Activated T-cell treated with anti-CD3 and anti-CD28 coated beads, Interleukin-2, amount 50 U/mL, for 4 hours (primary cell): Measurements from ENCODE around the gene PPT2. TPM values are rescaled to one million over a fixed set of nuclear protein-coding genes. Genes with fewer than 3 reads are reported as not detected.

Experiments
- ATAC-seq, 2 donors: fragments of 200-7000 bp; cut with Tn5 transposase; one replicate each; pipeline ENCODE4 v1.10.0; 2021
- DNase-seq: peaks from one replicate; pipeline ENCODE4 v3.0.0-alpha.2; 2020
- H3K27me3 Mint-ChIP-seq: one replicate; pipeline ENCODE4 v1.8.0; 2021; ENCODE audit warnings: low read depth, mixed read lengths
- H3K36me3 Mint-ChIP-seq: one replicate; pipeline ENCODE4 v1.8.0; 2022; ENCODE audit warnings: mixed read lengths; ENCODE audit not compliant: insufficient read depth
- H3K4me1 Mint-ChIP-seq: one replicate; pipeline ENCODE4 v1.8.0; 2021; ENCODE audit warnings: low read depth, mixed read lengths
- H3K4me3 Mint-ChIP-seq: one replicate; pipeline ENCODE4 v1.8.0; 2021; ENCODE audit warnings: mild to moderate bottlenecking, moderate library complexity, mixed read lengths
- H3K9me3 Mint-ChIP-seq: one replicate; pipeline ENCODE4 v1.8.0; 2021; ENCODE audit warnings: mixed read lengths
- total RNA-seq, 3 donors: library from RNA; stranded (reverse); gene quantifications; one replicate each; pipeline ENCODE4 v1.2.1, GENCODE V29; 2021

PPT2 gene
- total RNA-seq, 3 donors from 2014 or later = 18.7 to 27.0 (median 20.2) TPM

DNA sequence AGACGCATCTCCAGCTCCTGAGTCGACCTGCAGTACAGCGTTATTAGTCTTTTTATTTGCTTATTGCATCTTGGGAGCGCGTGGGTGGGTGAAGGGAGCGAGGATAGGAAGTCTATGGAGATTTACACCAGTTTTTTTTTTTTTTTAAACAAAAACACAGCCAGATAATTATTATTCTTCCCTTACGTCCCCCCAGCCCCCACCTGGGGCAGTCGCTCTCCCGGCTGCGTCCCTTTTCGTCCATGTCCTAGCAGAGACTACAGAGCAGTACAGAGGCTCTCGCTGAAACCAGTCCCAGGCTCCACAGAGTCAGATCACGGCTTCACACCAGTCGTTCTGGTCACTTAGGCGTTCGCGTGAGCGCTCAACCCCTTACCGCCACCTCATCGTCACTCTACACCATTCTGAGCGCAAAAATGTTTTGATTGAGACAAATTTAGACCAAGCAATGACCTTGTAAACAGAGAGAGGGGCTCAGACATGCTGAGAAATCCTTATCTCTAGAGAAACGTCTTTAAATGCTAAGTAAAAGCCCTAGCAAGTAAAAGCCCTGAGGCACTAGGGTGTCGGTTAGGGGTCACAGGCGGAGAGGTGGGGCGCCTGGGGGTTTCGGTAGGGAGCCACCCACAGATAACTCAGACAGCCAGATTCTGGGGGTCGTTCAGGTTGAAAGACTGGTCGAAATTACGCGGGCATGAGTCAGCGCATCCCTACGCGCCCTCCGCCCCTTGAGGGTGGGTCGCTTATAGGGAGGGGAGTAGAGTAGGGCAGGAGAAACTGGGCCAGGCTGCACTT lies 975 bp upstream of the PPT2 start:
- H3K36me3 Mint-ChIP-seq = peaks cover 6% of the 10 kb centered on the region
- no peak for ATAC-seq
- H3K4me3 Mint-ChIP-seq = peak overlapping the region; percentile 53
- DNase-seq = no peak
- peaks cover 55% of the 10 kb centered on the region for H3K4me1 Mint-ChIP-seq
- H3K9me3 Mint-ChIP-seq = no peaks in the 10 kb centered on the region
- peaks cover 30% of the 10 kb centered on the region for H3K27me3 Mint-ChIP-seq

DNA sequence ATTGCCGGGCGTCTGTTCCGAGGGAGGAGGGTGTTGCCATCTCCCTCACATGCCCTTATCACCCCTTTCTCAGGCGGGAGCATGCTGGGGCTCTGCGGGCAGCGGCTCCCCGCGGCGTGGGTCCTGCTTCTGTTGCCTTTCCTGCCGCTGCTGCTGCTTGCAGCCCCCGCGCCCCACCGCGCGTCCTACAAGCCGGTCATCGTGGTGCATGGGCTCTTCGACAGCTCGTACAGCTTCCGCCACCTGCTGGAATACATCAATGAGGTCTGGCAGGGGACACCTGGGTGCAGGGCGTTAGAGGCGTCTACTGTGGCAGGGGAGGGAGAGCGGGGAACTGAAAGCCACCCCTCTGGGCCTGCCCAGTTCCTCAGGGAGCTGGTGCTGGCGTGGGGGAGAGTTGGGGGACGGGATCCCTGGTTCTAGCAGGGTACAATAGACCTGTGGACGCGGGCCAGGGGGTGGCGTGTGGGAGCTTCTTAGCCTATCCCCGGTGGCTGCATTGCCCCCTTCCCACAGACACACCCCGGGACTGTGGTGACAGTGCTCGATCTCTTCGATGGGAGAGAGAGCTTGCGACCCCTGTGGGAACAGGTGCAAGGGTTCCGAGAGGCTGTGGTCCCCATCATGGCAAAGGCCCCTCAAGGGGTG lies 697 bp downstream of the PPT2 start:
- peaks cover 12% of the 10 kb centered on the region for H3K36me3 Mint-ChIP-seq
- H3K27me3 Mint-ChIP-seq = peaks cover 17% of the 10 kb centered on the region
- no peaks in the 10 kb centered on the region for H3K9me3 Mint-ChIP-seq
- peaks cover 44% of the 10 kb centered on the region for H3K4me1 Mint-ChIP-seq
- ATAC-seq (peak; percentile 61 to 73), DNase-seq (peak; percentile 53)
- peak overlapping the region; percentile 96 for H3K4me3 Mint-ChIP-seq

DNA sequence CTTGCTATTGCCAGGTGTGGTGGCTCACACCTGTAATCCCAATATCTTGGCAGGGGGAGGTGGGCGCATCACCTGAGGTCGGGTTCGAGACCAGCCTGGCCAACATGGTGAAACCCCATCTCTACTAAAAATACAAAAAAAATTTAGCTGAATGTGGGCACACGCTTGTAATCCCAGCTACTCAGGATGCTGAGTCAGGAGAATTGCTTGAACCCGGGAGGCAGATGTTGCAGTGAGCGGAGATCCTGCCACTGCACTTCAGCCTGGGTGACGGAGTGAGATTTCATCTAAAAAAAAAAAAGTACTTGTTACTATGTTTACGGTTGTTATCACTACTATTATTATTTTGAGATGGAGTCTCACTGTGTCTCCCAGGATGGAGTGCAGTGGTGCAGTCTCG lies 3.0 kb downstream of the PPT2 start:
- peaks cover 3% of the 10 kb centered on the region for H3K27me3 Mint-ChIP-seq

DNA sequence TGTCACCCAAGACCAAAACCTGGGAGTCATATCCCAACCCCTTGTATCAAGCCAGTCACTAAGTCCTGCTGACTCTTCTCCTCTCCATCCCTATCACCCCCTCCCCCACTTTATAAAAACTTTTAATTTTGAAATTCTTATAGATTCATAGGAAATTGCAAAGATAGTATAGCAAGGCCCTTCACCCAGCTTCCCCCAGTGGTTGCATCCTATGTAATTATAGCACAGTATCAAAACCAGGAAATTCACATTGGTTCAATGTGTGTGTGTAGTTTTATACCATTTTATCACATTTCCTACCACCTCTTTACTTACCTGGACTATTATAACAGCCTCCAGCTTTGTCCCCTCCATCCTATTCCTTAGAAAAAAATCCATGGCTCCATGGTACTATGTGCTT lies 4.1 kb downstream of the PPT2 start:
- no peak overlapping the region for H3K4me3 Mint-ChIP-seq
- no peaks in the 10 kb centered on the region for H3K27me3 Mint-ChIP-seq
- peaks cover 12% of the 10 kb centered on the region for H3K36me3 Mint-ChIP-seq
- H3K9me3 Mint-ChIP-seq = no peaks in the 10 kb centered on the region
- DNase-seq (no peak), ATAC-seq (no peak)
- peaks cover 23% of the 10 kb centered on the region for H3K4me1 Mint-ChIP-seq

More for the DNA sequence above, 3.0 kb downstream of the PPT2 start:
- H3K4me3 Mint-ChIP-seq = no peak overlapping the region
- DNase-seq (no peak), ATAC-seq (no peak)
- H3K9me3 Mint-ChIP-seq = no peaks in the 10 kb centered on the region
- peaks cover 33% of the 10 kb centered on the region for H3K4me1 Mint-ChIP-seq
- peaks cover 12% of the 10 kb centered on the region for H3K36me3 Mint-ChIP-seq

DNA sequence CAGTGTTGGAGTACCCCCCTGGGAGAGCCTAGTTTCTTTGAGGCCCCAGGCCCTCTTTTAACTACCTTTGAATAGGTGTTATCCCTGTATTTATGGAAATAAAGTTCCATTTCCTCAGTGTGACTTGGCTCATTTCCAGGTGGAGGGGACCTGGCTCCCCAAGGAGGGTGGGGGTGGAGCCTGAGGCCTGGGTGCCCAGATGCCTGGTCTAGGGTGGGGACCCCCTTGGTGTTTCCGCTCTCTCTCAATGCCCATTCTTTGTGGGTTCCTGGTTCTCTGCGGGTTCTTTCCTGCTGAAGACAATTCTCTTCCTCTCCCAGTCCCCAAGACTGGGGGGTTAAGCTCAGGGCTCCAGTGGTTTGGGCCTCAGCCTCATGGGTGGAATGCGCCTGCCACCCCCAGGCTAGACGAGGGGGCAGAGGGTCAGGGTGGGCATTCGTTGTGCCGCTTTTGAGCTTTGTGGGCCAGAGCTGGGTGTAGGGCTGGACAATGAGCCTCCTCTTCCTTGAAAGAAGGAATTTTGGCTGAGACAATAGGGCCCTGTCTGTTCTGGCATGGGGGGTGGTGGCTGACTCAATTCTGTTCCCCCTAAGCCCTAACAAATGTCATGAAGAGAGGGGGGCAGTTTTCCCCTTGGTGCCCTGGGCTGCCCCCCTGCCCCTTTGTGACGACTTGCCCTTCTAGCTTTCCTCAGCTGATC lies 9.8 kb downstream of the PPT2 start:
- Mint-ChIP-seq H3K4me1 (no peaks in the 10 kb centered on the region), H3K4me3 (no peak overlapping the region), H3K36me3 (peaks cover 8% of the 10 kb centered on the region), H3K27me3 (no peaks in the 10 kb centered on the region), H3K9me3 (no peaks in the 10 kb centered on the region)
- ATAC-seq (no peak), DNase-seq (no peak)

DNA sequence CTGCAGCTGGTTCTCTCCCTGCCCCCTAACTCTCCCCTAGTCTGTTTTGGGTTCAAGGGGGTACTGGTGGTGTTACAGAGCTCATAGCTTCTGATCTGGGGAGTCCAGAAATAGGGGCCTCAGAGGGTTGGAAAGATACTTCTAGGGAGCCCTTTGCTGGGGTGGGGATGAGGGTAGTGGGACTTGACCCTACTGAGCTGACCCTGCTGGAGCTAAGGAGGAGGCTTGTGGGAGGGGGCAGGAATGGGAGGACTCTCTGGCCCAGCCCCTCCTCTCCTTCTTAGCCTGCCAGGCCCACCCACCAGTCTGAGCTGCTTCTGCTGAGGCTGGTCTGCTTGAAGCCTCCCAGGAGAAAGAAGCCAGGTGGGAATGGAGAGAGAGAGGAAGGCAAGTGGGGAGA lies 10.4 kb downstream of the PPT2 start, which contains the start of gene EGFL8:
Gene EGFL8 (plus strand): TSS at position 301 of the 400 bp plus-strand sequence. CDS start 1,571 bp downstream, outside the sequence.
- Mint-ChIP-seq H3K4me1 (no peaks in the 10 kb centered on the region), H3K4me3 (no peak within 1 kb of the TSS), H3K9me3 (no peaks in the 10 kb centered on the region), H3K36me3 (peaks cover 8% of the 10 kb centered on the region), H3K27me3 (no peaks in the 10 kb centered on the region)
- ATAC-seq = no peak
- DNase-seq = no peak

DNA sequence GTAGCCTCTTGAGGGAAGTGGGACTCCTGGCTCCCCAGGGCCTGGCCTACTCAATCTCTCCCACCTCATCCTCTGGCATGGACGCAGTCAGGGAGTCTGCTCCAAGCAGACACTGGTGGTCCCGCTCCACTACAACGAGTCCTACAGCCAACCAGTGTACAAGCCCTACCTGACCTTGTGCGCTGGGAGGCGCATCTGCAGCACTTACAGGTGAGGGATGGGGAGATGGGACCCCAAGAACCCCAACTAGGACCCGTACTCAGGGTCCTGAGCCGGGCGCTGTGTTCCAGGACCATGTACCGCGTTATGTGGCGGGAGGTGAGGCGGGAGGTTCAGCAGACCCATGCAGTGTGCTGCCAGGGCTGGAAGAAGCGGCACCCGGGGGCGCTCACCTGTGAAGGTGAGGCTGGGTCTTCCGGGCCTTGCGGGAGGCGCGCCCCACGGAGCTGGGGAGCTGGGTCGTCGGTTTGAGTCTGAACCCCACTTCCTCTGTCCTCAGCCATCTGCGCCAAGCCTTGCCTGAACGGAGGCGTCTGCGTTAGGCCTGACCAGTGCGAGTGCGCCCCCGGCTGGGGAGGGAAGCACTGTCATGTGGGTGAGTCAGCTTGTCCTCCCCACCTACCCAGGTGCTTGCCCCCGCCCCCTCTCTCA lies 12.6 kb downstream of the PPT2 start:
- peaks cover 19% of the 10 kb centered on the region for H3K36me3 Mint-ChIP-seq
- no peaks in the 10 kb centered on the region for H3K9me3 Mint-ChIP-seq
- ATAC-seq = no peak
- H3K4me1 Mint-ChIP-seq = no peaks in the 10 kb centered on the region
- no peak for DNase-seq
- no peak overlapping the region for H3K4me3 Mint-ChIP-seq
- H3K27me3 Mint-ChIP-seq = no peaks in the 10 kb centered on the region

DNA sequence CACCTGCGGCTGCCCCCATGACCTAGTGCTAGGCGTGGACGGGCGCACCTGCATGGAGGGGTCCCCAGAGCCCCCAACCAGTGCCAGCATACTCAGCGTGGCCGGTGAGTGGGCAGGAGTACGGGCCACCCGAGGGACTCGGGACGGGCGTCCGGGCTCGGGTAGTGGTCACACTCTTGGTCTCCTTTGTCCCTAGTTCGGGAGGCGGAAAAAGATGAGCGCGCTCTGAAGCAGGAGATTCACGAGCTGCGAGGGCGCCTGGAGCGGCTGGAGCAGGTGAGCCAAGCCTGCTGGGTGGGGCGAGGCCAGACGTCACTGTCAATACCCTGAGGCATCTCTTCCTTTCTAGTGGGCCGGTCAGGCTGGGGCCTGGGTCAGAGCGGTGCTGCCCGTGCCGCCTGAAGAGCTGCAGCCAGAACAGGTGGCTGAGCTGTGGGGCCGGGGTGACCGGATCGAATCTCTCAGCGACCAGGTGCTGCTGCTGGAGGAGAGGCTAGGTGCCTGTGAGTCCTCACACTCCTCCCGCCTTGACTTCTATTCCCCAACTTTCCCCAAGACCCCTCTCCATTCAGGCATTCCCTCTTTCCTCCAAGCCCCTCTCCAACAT lies 13.3 kb downstream of the PPT2 start:
- ATAC-seq (no peak), DNase-seq (no peak)
- no peaks in the 10 kb centered on the region for H3K4me1 Mint-ChIP-seq
- H3K4me3 Mint-ChIP-seq = no peak overlapping the region
- no peaks in the 10 kb centered on the region for H3K9me3 Mint-ChIP-seq
- no peaks in the 10 kb centered on the region for H3K27me3 Mint-ChIP-seq
- H3K36me3 Mint-ChIP-seq = peaks cover 19% of the 10 kb centered on the region

DNA sequence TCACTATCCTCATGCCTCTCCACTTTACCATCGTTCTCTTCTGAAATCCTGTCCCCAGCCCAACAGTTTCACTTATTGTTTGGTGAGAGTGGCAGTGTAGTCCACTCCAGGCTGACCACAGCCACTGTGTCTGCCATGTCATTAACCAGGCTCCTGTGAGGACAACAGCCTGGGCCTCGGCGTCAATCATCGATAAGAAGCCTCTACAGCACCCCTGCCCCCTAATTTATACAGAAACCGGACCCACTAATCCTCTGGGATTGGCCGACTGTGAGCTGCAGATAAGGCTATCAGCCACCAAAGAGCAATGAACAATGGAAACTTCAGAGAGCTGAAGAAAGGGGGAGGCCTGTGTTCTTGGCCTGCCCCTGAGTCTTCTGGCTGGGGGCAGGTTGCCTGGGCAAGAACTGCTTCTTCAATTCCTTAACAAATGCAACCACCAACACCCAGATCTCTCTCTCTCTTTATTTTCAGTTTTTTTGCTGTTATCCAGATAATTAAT lies 13.9 kb downstream of the PPT2 start:
- H3K36me3 Mint-ChIP-seq = peaks cover 19% of the 10 kb centered on the region
- no peak overlapping the region for H3K4me3 Mint-ChIP-seq
- peaks cover 3% of the 10 kb centered on the region for H3K4me1 Mint-ChIP-seq

DNA sequence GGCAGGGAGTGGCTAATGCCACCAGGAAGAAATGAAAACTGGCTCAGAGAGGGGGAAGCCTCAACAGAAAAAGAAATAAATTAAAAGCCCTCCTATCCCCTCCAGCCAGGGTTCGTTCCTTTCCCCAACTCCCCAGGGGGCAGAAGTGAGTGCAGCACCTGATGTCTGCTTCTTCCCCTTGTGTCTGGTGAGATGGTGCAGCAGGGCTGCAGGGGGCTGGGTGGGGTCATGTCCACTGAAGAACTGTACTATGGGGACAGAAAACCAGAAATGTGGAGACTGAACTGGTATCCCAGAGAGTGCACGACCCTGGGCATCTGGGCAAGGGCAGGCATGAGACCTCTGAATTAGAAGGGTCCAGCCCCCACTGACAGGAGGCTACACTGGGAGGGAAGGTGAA lies 14.4 kb downstream of the PPT2 start:
- Mint-ChIP-seq H3K4me1 (peaks cover 9% of the 10 kb centered on the region), H3K27me3 (no peaks in the 10 kb centered on the region), H3K9me3 (no peaks in the 10 kb centered on the region), H3K36me3 (peaks cover 19% of the 10 kb centered on the region), H3K4me3 (no peak overlapping the region)
- DNase-seq (no peak), ATAC-seq (no peak)

More for the DNA sequence above, 13.9 kb downstream of the PPT2 start:
- H3K27me3 Mint-ChIP-seq = no peaks in the 10 kb centered on the region
- no peaks in the 10 kb centered on the region for H3K9me3 Mint-ChIP-seq
- DNase-seq (no peak), ATAC-seq (no peak)

DNA sequence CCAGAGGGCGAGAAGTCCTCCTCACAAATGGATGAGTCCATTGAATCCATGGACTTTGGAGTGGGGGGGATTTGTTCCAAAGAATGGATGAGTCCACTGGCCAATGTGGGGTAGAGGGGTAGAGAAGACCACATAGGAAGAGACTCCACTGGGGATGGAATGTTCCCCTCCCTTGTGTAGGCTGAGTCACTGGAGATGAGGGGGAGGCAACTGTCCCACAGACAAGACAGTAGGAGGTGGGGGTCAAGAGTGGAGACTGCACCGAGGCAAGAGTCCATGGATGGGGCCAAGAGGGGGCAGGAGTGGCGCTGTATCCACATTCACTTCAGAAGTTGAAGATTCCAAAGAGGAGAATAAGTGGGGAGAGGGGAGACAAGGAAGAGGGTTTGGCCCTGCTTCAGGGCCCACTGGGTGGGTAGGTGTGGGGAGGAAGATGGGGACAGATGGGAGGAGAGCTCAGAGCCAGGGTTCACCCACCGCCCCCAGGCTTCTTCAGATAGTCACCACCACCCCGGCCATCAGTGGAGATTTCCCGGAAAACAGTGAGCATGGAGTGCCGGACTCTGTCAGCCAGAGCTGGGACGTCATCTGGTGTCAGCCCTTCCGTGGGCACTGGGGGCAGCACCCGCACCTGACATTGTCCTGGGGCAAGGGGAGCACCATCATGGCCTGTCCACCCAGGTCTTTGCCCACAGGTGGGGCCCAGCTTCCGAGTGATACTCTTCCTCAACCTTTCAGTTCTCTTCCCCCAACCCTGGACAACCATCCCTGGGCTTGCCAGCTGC lies 15.1 kb downstream of the PPT2 start:
- no peak for DNase-seq
- Mint-ChIP-seq H3K4me3 (no peak overlapping the region), H3K36me3 (peaks cover 19% of the 10 kb centered on the region), H3K27me3 (no peaks in the 10 kb centered on the region), H3K9me3 (no peaks in the 10 kb centered on the region), H3K4me1 (peaks cover 15% of the 10 kb centered on the region)
- ATAC-seq = no peak

DNA sequence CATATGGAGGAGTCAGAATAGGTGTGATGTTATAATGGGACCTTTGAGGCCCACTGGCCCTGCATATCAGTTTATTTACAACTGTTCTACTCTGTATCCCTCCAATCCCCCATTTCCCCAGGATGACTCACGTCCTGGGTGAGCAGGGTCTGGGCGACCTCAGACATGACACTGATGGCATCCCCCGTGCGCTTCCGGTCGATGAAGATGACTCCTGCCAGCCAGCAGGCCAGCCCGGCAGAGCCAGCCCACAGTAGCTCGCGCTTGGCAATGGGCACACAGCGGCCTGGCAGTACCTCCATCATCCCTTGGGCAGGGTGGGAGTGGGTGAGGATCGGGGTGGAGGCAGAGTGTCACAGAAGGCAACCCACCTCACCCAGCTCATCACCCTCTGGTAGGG lies 16.4 kb downstream of the PPT2 start:
- no peak for ATAC-seq
- peaks cover 27% of the 10 kb centered on the region for H3K4me1 Mint-ChIP-seq

DNA sequence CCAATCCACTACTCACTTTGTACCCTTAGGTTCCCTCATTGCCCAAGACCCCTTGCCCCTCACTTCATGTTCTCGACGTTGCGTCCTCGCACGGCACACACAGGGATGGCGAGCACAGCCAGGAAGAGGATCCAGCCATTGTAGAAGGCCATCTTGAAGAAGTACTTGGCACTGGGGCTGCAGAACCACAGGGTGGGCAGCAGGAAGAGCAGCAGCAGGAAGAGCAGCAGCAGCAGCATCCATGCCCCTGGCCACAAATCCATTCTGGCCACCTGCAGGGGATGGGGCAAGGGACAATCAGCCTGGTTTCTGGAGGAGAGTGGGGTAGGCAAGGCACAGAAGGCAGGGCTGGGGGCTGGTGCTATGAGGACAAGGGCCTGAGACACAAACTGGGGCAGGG lies 17.3 kb downstream of the PPT2 start:
- H3K4me1 Mint-ChIP-seq = peaks cover 30% of the 10 kb centered on the region
- no peaks in the 10 kb centered on the region for H3K27me3 Mint-ChIP-seq
- peaks cover 19% of the 10 kb centered on the region for H3K36me3 Mint-ChIP-seq
- H3K9me3 Mint-ChIP-seq = no peaks in the 10 kb centered on the region
- DNase-seq (no peak), ATAC-seq (no peak)
- no peak overlapping the region for H3K4me3 Mint-ChIP-seq

More for the DNA sequence above, 16.4 kb downstream of the PPT2 start:
- DNase-seq = no peak
- Mint-ChIP-seq H3K4me3 (no peak overlapping the region), H3K27me3 (no peaks in the 10 kb centered on the region), H3K36me3 (peaks cover 19% of the 10 kb centered on the region), H3K9me3 (no peaks in the 10 kb centered on the region)
